ENCODE results near the gene TNRC6B.
A peak's percentile ranks its signal among the peaks of the same experiment; 100 is the strongest.
"Not testable (repeated sequence)": the region's sequence is repeated elsewhere in the genome, so short reads cannot be mapped to it uniquely, and the experiment has no call there.

TNRC6B gene

DNA sequence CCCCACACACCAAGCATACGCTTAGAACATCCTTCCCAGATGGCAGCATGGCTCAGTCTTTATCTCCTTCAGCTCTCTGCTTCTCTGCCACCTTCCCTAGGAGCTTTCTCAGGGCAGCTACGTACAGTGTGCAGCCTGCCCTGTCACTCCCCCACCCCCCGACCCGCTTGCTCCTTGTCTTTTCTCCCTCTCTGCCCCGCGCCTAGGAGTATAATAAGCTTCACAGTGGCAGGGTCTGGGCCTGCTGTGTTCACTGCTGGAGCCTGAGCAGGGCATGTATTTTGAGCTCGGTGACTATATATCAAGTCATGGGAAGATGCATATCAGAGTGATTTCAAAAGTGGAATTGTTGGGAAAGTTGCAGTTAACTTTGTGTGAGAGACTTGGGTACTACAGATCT, 112.8 kb downstream of the TNRC6B start:
- DNase-seq (no peak), ATAC-seq (peak; percentile 9)
- Mint-ChIP-seq H3K27ac (peak overlapping the region; percentile 97), H3K4me3 (peak overlapping the region; percentile 63), H3K9me3 (no peaks in the 10 kb centered on the region), H3K36me3 (ENCODE audit: low read depth) (peaks cover 34% of the 10 kb centered on the region), H3K27me3 (no peaks in the 10 kb centered on the region), H3K4me1 (peaks cover 56% of the 10 kb centered on the region)

DNA sequence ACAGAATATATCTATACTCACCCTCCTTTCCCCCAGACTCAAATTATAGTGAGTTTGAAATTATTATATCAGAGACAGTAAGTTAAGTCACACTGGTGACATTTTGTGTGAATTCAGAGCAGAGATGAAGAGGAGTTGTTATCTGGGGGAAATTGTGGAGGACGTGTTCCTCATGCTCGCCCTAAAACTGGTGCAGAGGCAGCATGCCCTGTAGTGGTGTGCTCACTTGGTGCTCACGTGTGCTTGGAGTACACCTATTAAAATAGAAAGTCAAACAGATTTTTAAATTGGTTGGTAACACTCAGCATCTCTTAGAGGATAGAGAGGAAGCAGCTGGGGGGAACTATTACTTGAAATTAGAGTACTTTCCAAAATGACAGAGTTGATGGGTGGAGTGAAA, 117.0 kb downstream of the TNRC6B start:
- no peak for DNase-seq
- no peak for ATAC-seq
- peak overlapping the region; percentile 11 for H3K27ac Mint-ChIP-seq
- no peak overlapping the region for H3K4me3 Mint-ChIP-seq
- H3K9me3 Mint-ChIP-seq, result no peaks in the 10 kb centered on the region
- H3K36me3 Mint-ChIP-seq (ENCODE audit: low read depth), result peaks cover 21% of the 10 kb centered on the region
- H3K4me1 Mint-ChIP-seq, result peaks cover 30% of the 10 kb centered on the region
- no peaks in the 10 kb centered on the region for H3K27me3 Mint-ChIP-seq

DNA sequence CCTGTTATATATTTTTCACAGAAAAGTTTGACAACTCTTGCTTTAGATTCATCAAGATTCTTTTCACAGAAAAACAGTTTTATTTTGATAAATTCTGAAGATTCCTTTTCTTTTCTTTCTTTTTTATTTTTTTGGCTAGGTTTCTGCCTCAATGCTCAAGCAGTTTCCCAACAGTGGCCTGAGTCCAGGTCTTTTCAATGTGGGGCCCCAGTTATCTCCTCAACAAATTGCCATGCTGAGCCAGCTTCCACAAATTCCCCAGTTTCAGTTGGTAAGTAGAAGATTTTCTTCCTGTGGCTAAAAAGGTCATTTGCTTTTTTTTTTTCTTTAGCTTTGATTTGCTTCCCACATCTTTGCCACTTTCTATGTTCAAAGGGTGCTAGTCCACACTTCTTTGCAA, 122.6 kb downstream of the TNRC6B start:
- Mint-ChIP-seq H3K36me3 (ENCODE audit: low read depth) (peaks cover 30% of the 10 kb centered on the region), H3K4me1 (peaks cover 8% of the 10 kb centered on the region)

DNA sequence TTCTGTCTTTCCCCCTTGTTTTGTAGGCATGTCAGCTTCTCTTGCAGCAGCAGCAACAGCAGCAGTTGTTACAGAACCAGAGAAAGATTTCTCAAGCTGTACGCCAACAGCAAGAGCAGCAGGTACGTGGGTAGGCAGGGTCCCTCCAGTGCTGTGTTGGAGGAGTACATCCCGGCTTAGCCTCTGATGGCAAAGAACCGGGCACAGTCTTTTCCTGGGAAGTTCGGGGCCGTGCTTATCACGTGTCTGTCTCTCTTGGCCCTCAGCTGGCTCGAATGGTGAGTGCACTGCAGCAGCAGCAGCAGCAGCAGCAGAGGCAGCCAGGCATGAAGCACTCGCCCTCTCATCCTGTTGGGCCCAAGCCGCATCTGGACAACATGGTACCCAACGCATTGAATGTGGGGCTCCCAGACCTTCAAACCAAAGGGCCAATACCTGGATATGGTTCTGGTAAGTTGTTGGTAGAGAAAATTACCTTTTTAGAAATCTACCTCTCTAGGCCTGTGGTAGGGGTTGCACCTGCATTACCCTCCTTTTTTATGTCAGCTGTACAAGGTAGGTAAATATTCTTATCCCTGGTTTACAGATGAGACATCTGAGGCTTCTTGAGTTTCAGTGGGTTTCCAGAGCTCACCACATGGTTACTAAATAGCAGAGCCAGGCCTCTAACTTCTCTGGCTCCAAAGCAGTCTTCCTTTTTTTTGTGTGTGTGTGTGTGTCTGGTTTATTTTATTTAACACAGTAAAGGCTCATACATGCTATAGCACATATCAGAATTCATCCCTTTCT, 123.4 kb downstream of the TNRC6B start:
- H3K4me3 Mint-ChIP-seq, result no peak overlapping the region
- H3K27ac Mint-ChIP-seq, result no peak overlapping the region
- H3K4me1 Mint-ChIP-seq, result peaks cover 8% of the 10 kb centered on the region
- ATAC-seq (peak; percentile 80), DNase-seq (no peak)
- H3K36me3 Mint-ChIP-seq (ENCODE audit: low read depth), result peaks cover 30% of the 10 kb centered on the region
- no peaks in the 10 kb centered on the region for H3K27me3 Mint-ChIP-seq
- H3K9me3 Mint-ChIP-seq, result no peaks in the 10 kb centered on the region

More for the DNA sequence above, 122.6 kb downstream of the TNRC6B start:
- Mint-ChIP-seq H3K27ac (no peak overlapping the region), H3K4me3 (no peak overlapping the region), H3K27me3 (no peaks in the 10 kb centered on the region), H3K9me3 (no peaks in the 10 kb centered on the region)
- no peak for ATAC-seq
- DNase-seq, result no peak

DNA sequence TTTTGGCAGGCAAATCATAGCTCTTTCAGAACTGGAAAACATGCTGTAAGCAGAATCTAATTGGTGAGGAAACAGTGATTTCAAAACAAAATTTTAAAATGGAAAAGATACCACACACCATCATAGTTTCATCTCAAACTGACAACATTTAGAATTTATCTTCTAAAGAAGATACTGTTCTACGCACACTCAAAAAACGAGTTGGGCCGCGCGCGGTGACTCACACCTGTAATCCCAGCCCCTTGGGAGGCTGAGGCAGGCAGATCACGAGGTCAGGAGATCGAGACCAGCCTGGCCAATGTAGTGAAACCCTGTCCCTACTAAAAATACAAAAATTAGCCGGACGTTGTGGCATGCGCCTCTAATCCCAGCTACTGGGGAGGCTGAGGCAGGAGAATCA, 124.4 kb downstream of the TNRC6B start:
- Mint-ChIP-seq H3K4me3 (no peak overlapping the region), H3K27me3 (no peaks in the 10 kb centered on the region)

DNA sequence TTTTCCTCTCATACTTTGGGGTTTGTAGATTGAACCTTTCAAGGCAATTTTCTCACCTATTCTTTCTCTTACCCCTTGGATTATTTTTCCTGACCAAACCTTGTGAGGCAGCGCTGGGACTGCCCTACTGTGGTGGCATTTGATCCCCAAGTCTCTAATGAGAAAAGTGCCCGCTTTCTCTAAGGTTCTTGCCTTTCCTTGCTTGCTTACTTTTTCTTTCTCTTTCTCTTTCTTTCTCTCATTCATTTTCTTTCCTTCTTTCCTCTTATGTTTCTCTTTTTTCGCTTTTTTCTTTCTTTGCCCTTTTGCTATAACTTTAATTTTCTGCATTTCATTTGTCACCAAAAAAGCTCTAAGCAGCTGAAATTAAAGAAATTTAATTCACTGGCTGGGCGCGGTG, 127.9 kb downstream of the TNRC6B start:
- Mint-ChIP-seq H3K27me3 (no peaks in the 10 kb centered on the region), H3K9me3 (no peaks in the 10 kb centered on the region), H3K4me1 (peaks cover 33% of the 10 kb centered on the region), H3K36me3 (ENCODE audit: low read depth) (peaks cover 36% of the 10 kb centered on the region), H3K27ac (no peak overlapping the region), H3K4me3 (no peak overlapping the region)
- ATAC-seq (no peak), DNase-seq (no peak)

More for the DNA sequence above, 124.4 kb downstream of the TNRC6B start:
- ATAC-seq (no peak), DNase-seq (no peak)
- Mint-ChIP-seq H3K9me3 (no peaks in the 10 kb centered on the region), H3K36me3 (ENCODE audit: low read depth) (peaks cover 25% of the 10 kb centered on the region), H3K27ac (no peak overlapping the region), H3K4me1 (peaks cover 8% of the 10 kb centered on the region)

DNA sequence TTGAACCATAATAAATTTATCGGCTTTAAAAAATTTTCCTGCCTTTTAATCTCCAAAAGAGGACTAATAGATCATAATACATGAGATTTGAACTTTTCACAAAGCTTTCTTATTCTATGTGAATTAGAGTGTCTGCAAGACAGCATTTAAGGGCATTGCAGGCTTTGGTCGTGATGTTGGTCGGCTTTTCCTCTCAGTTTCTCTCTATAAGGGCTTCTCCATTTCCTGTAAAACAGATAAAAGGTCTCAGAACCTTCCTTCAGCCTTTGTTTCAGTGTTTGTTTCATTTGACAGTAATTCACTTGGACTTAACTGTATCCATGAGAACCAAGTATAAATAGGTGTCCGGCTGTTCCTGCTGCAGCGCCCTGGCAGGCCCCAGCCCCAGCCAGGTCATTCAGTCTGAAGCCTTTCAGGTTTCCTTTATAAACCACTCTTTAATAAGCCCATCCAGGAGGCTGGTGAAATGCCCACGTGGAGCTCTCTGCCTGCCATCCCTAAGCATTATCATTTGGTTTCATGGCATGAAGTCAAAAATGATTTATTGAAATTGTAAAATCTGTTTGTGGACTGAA, 131.4 kb downstream of the TNRC6B start:
- Mint-ChIP-seq H3K4me3 (no peak overlapping the region), H3K9me3 (no peaks in the 10 kb centered on the region), H3K4me1 (peaks cover 26% of the 10 kb centered on the region), H3K27me3 (no peaks in the 10 kb centered on the region), H3K27ac (peak overlapping the region; percentile 19), H3K36me3 (ENCODE audit: low read depth) (peaks cover 36% of the 10 kb centered on the region)
- DNase-seq (no peak), ATAC-seq (no peak)

DNA sequence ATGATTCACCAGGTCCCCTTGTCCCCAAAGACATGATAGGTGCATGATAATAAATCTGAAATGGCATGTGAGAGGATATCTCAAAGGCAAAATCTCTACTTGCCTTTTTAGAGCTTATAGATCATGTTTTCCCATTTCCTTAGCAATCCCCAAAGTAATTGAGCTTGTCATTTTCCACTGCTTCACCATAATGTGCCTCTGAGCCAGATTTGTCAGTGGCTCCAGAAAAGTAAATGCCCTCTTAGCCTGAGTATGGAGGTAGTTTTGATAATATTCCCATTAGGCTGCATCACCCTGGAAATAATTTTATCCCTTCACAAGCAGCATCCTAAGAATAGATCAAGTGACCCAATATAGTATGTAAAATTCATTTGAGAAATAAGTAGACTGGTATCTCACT, 131.9 kb downstream of the TNRC6B start:
- Mint-ChIP-seq H3K27ac (no peak overlapping the region), H3K9me3 (no peaks in the 10 kb centered on the region), H3K4me3 (no peak overlapping the region), H3K27me3 (no peaks in the 10 kb centered on the region), H3K36me3 (ENCODE audit: low read depth) (peaks cover 38% of the 10 kb centered on the region), H3K4me1 (peaks cover 26% of the 10 kb centered on the region)
- DNase-seq, result no peak
- ATAC-seq, result no peak

DNA sequence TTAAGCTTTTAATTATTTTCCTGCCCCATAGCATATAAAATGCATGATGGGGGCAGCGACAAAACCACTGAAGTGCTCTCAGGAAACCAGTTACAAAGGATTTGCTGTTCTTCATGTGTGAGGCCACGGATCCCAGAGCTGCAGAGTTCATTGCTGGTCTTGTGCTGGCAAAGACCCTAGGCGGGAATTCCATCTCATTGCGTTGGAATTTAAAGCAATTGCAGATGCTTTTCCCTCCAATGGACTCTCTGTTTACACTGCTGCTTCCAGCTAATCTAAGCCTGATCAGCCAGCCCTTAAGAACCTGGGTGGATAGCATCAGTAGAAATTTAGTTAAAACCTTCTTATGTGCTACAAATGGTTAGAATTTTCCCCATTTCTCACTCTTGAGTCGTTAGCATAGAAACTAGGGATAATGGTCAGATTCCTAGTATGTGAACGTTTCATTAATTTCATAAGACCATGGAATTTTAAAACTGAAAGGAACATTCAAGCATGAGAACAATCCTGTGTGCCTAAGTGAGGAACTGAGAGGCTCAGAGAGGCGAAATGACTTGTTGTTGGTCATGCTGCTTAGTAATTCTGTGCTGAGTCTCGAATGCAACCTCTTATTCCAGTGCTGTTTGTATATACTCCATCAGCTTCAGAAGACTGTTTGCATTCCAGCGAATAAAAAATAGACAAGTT, 132.5 kb downstream of the TNRC6B start:
- H3K27me3 Mint-ChIP-seq, result no peaks in the 10 kb centered on the region
- no peak overlapping the region for H3K27ac Mint-ChIP-seq
- DNase-seq (no peak), ATAC-seq (no peak)
- H3K4me3 Mint-ChIP-seq, result no peak overlapping the region
- no peaks in the 10 kb centered on the region for H3K9me3 Mint-ChIP-seq
- H3K4me1 Mint-ChIP-seq, result peaks cover 26% of the 10 kb centered on the region
- H3K36me3 Mint-ChIP-seq (ENCODE audit: low read depth), result peaks cover 39% of the 10 kb centered on the region

DNA sequence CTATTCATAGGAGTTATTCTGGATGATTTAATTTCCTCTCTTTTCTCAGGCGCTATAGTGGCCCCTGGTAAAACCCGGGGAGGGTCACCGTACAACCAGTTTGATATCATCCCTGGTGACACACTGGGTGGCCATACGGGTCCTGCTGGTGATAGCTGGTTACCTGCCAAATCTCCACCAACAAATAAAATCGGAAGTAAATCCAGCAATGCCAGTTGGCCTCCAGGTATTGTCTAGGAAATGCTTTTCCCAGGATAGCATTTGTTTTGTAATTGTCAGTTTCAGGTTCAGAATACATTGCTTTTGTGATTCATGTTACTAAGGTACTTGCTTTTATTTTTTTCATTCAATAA, 133.0 kb downstream of the TNRC6B start:
- Mint-ChIP-seq H3K9me3 (no peaks in the 10 kb centered on the region), H3K27me3 (no peaks in the 10 kb centered on the region), H3K27ac (no peak overlapping the region), H3K36me3 (ENCODE audit: low read depth) (peaks cover 43% of the 10 kb centered on the region), H3K4me3 (no peak overlapping the region), H3K4me1 (peaks cover 26% of the 10 kb centered on the region)
- ATAC-seq (no peak), DNase-seq (no peak)

DNA sequence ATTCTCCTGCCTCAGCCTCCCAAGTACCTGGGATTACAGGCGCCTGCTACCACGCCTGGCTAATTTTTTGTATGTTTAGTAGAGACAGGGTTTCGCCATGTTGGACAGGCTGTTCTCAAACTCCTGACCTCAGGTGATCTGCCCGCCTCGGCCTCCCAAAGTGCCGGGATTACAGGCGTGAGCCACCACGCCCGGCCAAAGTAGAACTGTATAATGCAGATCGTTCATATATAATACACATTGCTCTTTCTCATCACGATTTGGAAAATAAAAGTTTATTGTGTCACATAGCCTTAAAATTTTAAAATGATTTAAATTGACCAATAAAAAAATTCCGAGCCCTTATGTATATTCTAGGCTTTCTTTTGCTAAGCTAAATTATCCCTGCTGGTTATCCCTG, 133.9 kb downstream of the TNRC6B start:
- H3K36me3 Mint-ChIP-seq (ENCODE audit: low read depth), result peaks cover 47% of the 10 kb centered on the region

DNA sequence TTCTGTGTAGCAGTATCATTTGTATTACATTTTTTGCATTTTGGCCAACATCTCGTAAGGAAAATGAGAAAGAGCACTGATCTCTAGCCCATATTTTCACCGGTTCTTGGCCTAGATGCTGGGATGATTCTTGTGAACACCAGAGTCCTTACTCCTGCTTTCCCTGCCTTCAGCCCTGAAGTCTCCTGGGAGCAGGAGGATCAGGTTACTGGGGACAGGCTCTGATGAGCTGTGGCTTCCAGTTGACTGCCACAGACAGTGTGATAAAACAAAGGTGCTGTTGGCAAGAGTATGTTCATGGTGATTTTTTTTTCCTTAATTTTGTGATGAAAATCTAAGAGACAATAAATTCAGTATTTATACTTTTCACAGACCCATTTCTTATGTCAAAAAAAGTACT, 134.3 kb downstream of the TNRC6B start:
- DNase-seq (no peak), ATAC-seq (no peak)
- Mint-ChIP-seq H3K27ac (peak overlapping the region; percentile 6), H3K4me1 (peaks cover 26% of the 10 kb centered on the region), H3K9me3 (no peaks in the 10 kb centered on the region), H3K27me3 (no peaks in the 10 kb centered on the region), H3K4me3 (no peak overlapping the region), H3K36me3 (ENCODE audit: low read depth) (peaks cover 51% of the 10 kb centered on the region)

More for the DNA sequence above, 133.9 kb downstream of the TNRC6B start:
- ATAC-seq, H3K9me3 Mint-ChIP-seq, H3K27ac Mint-ChIP-seq, H3K4me3 Mint-ChIP-seq, H3K27me3 Mint-ChIP-seq, DNase-seq: not testable (repeated sequence)
- peaks cover 26% of the 10 kb centered on the region for H3K4me1 Mint-ChIP-seq

DNA sequence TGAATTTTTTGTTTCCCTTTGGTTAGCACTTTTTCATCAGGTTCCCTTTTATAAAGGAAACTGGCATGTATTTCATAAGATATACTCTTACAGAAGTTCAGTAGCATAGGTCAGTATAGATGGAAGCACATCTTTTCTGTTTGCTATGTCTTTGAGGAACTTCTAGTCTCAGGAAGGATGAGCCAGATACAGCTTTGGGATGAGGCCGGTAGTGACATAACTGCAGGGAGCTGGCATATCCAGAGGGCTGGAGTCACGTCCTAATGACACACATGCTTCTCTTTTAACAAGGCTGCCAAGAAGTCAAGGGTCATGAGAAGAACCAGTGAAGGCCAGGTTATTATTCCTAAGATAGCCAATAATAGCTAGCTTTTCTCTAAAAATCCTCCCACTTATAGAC, 135.3 kb downstream of the TNRC6B start:
- H3K4me1 Mint-ChIP-seq, result peaks cover 20% of the 10 kb centered on the region
- H3K36me3 Mint-ChIP-seq (ENCODE audit: low read depth), result peaks cover 51% of the 10 kb centered on the region
- H3K4me3 Mint-ChIP-seq, result no peak overlapping the region
- ATAC-seq (no peak), DNase-seq (no peak)
- no peaks in the 10 kb centered on the region for H3K9me3 Mint-ChIP-seq
- H3K27ac Mint-ChIP-seq, result no peak overlapping the region
- H3K27me3 Mint-ChIP-seq, result no peaks in the 10 kb centered on the region

DNA sequence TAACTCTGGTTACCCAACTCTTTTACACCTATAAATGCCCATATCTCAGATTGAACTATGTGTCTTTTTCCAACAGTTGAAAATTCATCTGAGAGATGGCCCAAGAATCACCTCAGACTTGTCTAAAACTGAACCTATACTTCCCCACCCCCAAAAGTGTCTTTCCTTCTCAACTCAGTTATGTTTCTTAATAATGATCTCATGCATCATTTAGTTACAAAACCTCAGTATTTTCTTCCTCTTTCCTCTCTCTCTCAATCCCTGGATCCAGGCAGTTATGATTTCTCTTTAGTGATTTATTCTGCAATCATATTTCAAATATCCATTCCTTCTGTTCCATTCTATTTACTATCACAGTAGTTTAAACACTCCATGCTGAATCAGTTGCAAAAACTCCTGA, 136.3 kb downstream of the TNRC6B start:
- Mint-ChIP-seq H3K27ac (no peak overlapping the region), H3K4me3 (no peak overlapping the region), H3K36me3 (ENCODE audit: low read depth) (peaks cover 43% of the 10 kb centered on the region), H3K9me3 (no peaks in the 10 kb centered on the region), H3K27me3 (no peaks in the 10 kb centered on the region), H3K4me1 (peaks cover 9% of the 10 kb centered on the region)
- DNase-seq (no peak), ATAC-seq (no peak)

DNA sequence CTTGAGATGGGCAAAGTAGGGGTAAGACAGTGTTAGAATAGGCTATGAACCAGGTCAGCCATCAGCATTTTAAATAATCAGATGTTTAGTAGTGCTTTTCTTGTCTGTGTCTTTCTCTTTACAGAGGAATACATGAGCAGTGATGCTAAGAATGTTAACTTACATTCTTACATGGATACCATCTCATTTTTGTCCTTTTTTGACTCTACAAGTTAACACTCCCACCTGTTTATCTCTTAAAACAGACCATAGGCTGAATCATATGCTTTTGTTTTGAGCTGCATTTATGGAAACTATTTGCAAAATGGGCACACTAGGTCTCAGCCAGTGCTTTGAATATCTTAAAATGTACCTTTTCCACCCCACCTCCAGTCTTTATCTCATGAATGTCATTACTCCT, 143.0 kb downstream of the TNRC6B start:
- ATAC-seq (no peak), DNase-seq (no peak)
- Mint-ChIP-seq H3K4me3 (no peak overlapping the region), H3K4me1 (peaks cover 47% of the 10 kb centered on the region), H3K27me3 (no peaks in the 10 kb centered on the region), H3K9me3 (no peaks in the 10 kb centered on the region), H3K36me3 (ENCODE audit: low read depth) (peaks cover 37% of the 10 kb centered on the region), H3K27ac (peak overlapping the region; percentile 63)

Measured in activated naive CD8-positive, alpha-beta T cell treated with anti-CD3 and anti-CD28 coated beads, Interleukin-2, amount 50 U/mL, for 24 hours (primary cell).